ENCODE measurements around the gene CACNG7.

- no peak for TF ChIP-seq POLR2A (IDR thresholded peaks at IDR 0.05; ENCODE audit: borderline replicate concordance, extremely low read depth, insufficient read depth, insufficient read length)
- no peak for TF ChIP-seq EZH2 (IDR thresholded peaks at IDR 0.05)
- no peak for TF ChIP-seq ZBTB33 (IDR thresholded peaks at IDR 0.05; ENCODE audit: extremely low read depth, insufficient replicate concordance, low read length)
Measured at GRCh38 chr19:53872762-53873161, 36.3 kb upstream of the CACNG7 start.

Measured in HCT116 (cell line).